ENCODE results near the gene HOPX. TPM values are rescaled to one million over a fixed set of nuclear protein-coding genes. Genes with fewer than 3 reads are reported as not detected.

Gene HOPX
- 0.26 to 0.87 TPM (median 0.27 TPM) in 3 replicates for total RNA-seq (2021)
- Bru-seq, nascent RNA, result not detected
- long read RNA-seq, experiment 1, result 0 reads
- long read RNA-seq, experiment 2, result 0 reads
- long read RNA-seq, experiment 3, result 0 reads

DNA sequence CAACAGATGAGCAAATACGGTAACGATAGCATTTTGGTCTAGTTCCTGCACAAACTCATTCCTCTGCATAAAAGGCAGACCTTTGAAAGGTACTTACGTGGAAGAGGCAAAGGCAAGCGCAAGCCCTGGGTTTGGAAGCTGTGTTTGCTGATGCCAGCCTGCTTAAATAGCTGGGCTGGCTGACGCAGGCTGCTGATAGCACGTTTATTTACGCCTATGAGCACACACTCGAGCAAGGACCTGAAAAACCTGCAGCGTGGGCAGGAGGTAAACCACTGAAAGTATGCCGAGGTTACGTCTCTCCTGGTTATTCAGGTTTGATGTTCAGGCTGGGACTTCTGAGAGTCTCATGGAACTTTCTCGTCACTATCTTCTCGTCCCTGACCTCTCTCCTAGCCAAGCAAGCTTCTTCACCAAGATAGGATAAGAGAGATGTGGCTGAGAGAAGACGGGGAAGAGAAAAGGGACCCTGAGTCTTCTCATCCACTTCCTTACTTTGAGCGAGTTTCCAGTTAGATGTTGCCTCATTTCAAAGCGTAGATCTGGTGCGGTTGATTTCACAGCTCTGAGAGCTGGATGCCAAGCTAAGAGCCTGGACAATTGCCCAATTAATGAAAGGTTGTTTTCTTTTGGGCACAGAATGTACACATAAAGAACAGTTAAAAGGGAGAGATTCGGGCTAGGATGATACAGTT is at the start of gene HOPX:
HOPX (minus strand) TSS at position 139 of the 695 bp plus-strand sequence. CDS start 23,480 bp downstream, outside the sequence.
- Mint-ChIP-seq H3K4me1 (peaks cover 9% of the 10 kb centered on the region), H3K36me3 (no peaks in the 10 kb centered on the region), H3K27me3 (ENCODE audit: low read depth) (peaks cover 8% of the 10 kb centered on the region), H3K27ac (no peak within 1 kb of the TSS), H3K4me3 (no peak within 1 kb of the TSS), H3K9me3 (no peaks in the 10 kb centered on the region)
- ChIA-PET CTCF (interaction anchor here (1.2 kb wide), 1 partner anchor 155 kb away, joined by 5 read pairs; no protein-coding TSS in a partner anchor), POLR2A (no interaction called here)
- TF ChIP-seq, protein P1, sequence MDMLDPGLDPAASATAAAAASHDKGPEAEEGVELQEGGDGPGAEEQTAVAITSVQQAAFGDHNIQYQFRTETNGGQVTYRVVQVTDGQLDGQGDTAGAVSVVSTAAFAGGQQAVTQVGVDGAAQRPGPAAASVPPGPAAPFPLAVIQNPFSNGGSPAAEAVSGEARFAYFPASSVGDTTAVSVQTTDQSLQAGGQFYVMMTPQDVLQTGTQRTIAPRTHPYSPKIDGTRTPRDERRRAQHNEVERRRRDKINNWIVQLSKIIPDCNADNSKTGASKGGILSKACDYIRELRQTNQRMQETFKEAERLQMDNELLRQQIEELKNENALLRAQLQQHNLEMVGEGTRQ (CRISPR knock-in tag; IDR thresholded peaks at IDR 0.05), result no peak
- TF ChIP-seq EMX1 (CRISPR knock-in tag; IDR thresholded peaks at IDR 0.05), result no peak
- no peak for TF ChIP-seq SP1 (CRISPR knock-in tag; conservative IDR thresholded peaks at IDR 0.05)
- TF ChIP-seq, protein P2, sequence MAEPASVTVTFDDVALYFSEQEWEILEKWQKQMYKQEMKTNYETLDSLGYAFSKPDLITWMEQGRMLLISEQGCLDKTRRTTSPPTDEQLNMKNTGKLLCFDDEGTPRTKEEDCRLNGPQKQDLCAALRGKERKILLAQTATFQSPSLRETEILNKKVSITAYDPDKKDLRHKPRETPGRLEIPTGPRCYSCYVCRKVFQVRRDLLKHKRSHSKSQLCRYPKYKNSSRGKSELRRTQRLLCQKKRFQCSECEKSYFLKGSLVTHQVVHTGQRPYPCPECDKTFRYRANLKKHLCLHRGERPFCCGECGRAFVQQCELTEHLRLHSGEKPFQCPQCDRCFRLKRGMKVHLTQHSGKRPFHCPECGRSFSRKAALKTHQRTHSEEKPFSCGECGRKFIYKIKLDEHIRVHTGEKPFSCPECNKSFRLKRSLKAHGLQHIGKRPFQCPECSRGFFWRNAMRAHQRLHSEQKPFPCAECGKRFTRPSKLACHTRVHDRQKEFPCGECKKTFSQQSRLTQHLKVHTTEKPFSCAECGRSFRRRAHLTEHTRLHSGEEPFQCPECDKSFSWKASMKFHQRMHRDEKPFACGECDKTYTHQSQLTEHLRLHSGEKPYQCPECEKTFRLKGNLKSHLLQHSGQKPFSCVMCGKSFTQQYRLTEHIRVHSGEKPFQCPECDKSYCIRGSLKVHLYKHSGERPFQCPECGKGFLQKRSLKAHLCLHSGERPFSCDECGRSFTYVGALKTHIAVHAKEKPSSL (CRISPR knock-in tag; conservative IDR thresholded peaks at IDR 0.05), result no peak
- no peak for TF ChIP-seq IRF2 (CRISPR knock-in tag; IDR thresholded peaks at IDR 0.05; ENCODE audit: borderline replicate concordance, low read depth)
- no peak for TF ChIP-seq TP53 (CRISPR knock-in tag; IDR thresholded peaks at IDR 0.05)
- no peak for TF ChIP-seq SOX15 (CRISPR knock-in tag; IDR thresholded peaks at IDR 0.05)
- no peak for TF ChIP-seq RORB (CRISPR knock-in tag; IDR thresholded peaks at IDR 0.05)
- DNase-seq (ENCODE audit: low spot score) (no peak), ATAC-seq (no peak; the same call in 1 of the 2 replicates)

- Mint-ChIP-seq H3K27me3 (ENCODE audit: low read depth) (no peaks in the 10 kb centered on the region), H3K27ac (no peak overlapping the region), H3K4me3 (no peak overlapping the region), H3K4me1 (peaks cover 6% of the 10 kb centered on the region), H3K9me3 (0 out of 2 replicates have a peak, but pooled peaks cover 4% of the 10 kb centered on the region), H3K36me3 (no peaks in the 10 kb centered on the region)
- no peak for TF ChIP-seq NR2C2 (CRISPR knock-in tag; IDR thresholded peaks at IDR 0.05)
- no peak for TF ChIP-seq AFF4 (CRISPR knock-in tag; IDR thresholded peaks at IDR 0.05; ENCODE audit: borderline replicate concordance)
- TF ChIP-seq NFATC4 (CRISPR knock-in tag; IDR thresholded peaks at IDR 0.05), result no peak
- no peak for TF ChIP-seq RELA (CRISPR knock-in tag; IDR thresholded peaks at IDR 0.05; ENCODE audit: borderline replicate concordance)
- TF ChIP-seq, protein P3, sequence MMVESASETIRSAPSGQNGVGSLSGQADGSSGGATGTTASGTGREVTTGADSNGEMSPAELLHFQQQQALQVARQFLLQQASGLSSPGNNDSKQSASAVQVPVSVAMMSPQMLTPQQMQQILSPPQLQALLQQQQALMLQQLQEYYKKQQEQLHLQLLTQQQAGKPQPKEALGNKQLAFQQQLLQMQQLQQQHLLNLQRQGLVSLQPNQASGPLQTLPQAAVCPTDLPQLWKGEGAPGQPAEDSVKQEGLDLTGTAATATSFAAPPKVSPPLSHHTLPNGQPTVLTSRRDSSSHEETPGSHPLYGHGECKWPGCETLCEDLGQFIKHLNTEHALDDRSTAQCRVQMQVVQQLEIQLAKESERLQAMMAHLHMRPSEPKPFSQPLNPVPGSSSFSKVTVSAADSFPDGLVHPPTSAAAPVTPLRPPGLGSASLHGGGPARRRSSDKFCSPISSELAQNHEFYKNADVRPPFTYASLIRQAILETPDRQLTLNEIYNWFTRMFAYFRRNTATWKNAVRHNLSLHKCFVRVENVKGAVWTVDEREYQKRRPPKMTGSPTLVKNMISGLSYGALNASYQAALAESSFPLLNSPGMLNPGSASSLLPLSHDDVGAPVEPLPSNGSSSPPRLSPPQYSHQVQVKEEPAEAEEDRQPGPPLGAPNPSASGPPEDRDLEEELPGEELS (CRISPR knock-in tag; IDR thresholded peaks at IDR 0.05), result no peak
- TF ChIP-seq ZNF263 (CRISPR knock-in tag; IDR thresholded peaks at IDR 0.05; ENCODE audit: low read depth), result no peak
- no peak for TF ChIP-seq MXD4 (CRISPR knock-in tag; IDR thresholded peaks at IDR 0.05; ENCODE audit: borderline replicate concordance)
- no peak for TF ChIP-seq ATF1 (CRISPR knock-in tag; IDR thresholded peaks at IDR 0.05)
- no peak for ATAC-seq
- POLR2A ChIA-PET, result no interaction called here
- no peak for DNase-seq (ENCODE audit: low spot score)
- CTCF ChIA-PET, result no interaction called here
Observed at GRCh38 chr4:56730097-56730496, 49.0 kb upstream of the HOPX start.

Measured in WTC11 (cell line).